ENCODE measurements around the gene STUB1. TPM values are rescaled to one million over a fixed set of nuclear protein-coding genes. Genes with fewer than 3 reads are reported as not detected.

The STUB1 gene
- total RNA-seq, 4 donors from 2014 or later: 152 to 213 (median 186) TPM

DNA sequence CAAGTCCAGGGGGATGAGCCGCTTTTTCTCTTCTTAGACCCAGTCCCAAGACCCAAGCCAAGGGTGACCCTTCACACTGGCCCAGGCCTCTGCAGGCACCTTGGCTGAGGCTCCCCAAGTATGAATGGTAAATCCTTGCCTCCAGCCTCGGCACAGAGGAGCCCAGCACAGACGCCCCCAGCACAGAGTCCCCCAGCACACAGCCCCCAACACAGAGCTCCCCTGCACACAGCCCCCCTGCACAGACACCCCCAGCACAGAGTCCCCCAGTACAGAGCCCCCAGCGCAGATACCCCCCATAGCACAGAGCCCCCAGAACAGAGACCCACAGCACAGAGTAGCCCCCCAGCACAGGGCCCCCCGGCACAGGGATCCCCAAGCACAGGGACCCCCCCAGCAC, 39.6 kb upstream of the STUB1 start:
- Histone ChIP-seq H3K9me3 (no peaks in the 10 kb centered on the region), H3K27me3 (no peaks in the 10 kb centered on the region), H3K4me3 (peak overlapping the region in 1 of 4 donors; percentile 71), H3K27ac (peak overlapping the region in 2 of 4 donors; percentile 85 to 86), H3K4me1 (peaks cover 0 to 46% (median 21%) of the 10 kb centered on the region in 4 donors), H3K36me3 (no peaks in the 10 kb centered on the region)
- 87 to 96% methylated on average over 2 to 4 of the region's 5 CpGs for WGBS, 2 donors
- no peak for DNase-seq (ENCODE audit: low spot score in 2 of 2)
- TF ChIP-seq POLR2A (IDR thresholded peaks at IDR 0.05): no peak
- TF ChIP-seq EP300 (IDR thresholded peaks at IDR 0.05): no peak
- TF ChIP-seq, protein P1, sequence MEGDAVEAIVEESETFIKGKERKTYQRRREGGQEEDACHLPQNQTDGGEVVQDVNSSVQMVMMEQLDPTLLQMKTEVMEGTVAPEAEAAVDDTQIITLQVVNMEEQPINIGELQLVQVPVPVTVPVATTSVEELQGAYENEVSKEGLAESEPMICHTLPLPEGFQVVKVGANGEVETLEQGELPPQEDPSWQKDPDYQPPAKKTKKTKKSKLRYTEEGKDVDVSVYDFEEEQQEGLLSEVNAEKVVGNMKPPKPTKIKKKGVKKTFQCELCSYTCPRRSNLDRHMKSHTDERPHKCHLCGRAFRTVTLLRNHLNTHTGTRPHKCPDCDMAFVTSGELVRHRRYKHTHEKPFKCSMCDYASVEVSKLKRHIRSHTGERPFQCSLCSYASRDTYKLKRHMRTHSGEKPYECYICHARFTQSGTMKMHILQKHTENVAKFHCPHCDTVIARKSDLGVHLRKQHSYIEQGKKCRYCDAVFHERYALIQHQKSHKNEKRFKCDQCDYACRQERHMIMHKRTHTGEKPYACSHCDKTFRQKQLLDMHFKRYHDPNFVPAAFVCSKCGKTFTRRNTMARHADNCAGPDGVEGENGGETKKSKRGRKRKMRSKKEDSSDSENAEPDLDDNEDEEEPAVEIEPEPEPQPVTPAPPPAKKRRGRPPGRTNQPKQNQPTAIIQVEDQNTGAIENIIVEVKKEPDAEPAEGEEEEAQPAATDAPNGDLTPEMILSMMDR (IDR thresholded peaks at IDR 0.05): no peak

DNA sequence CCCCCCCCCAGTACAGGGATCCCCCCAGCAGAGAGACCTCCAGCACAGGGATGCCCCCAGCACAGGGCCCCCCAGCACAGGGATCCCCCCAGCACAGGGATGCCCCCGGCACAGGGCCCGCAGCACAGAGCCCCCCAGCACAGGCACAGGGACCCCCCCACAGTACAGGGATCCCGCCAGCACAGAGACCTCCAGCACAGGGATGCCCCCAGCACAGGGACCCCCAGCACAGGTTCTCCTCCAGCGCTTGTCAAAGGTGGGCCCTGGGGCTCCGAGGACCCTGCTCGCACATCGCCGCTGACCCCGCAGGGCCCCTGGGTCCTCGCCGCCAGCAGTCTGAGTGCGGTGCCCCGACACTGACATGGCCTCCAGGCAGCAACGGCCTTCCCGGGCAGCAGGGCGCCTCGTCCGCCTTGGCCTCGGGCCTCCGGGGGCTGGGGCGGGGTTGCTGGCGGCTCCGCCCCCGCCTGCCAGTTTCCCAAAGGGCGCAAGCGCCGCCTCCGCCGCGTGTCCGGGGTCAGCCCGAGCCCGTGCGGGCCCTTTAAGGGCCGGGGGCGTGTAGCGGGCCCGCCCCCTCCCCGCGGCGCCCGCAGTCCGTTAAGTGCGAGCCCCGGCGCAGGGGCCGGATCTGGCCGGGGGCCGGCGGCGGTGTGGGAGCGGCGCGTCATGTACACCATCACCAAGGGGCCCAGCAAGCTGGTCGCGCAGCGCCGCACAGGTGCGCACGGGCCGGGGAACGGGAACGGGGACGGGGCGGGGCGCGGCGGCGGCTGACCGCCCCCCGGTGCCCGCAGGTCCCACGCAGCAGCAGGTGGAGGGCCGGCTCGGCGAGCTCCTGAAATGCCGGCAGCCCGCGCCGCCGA, 38.7 kb upstream of the STUB1 start, which contains the start of gene MCRIP2:
Gene MCRIP2 (plus strand): TSS at position 503 of the 863 bp plus-strand sequence. CDS start 164 bp downstream, at position 667.
- peak in 1 of 2 donors; percentile 36 for TF ChIP-seq POLR2A (IDR thresholded peaks at IDR 0.05)
- TF ChIP-seq EP300 (IDR thresholded peaks at IDR 0.05): peak in 1 of 2 donors; percentile 41
- TF ChIP-seq, protein P1 (IDR thresholded peaks at IDR 0.05): peak in 1 of 5 experiments; percentile 4
- peak; percentile 59 to 70 for DNase-seq (ENCODE audit: low spot score in 2 of 2)
- no peaks in the 10 kb centered on the region for H3K9me3 ChIP-seq
- peaks cover 0 to 2% (median 0%) of the 10 kb centered on the region in 3 donors for H3K36me3 ChIP-seq
- peak within 1 kb of the TSS; percentile 77 to 87 (median 86) for H3K27ac ChIP-seq
- peaks cover 0 to 52% (median 25%) of the 10 kb centered on the region in 4 donors for H3K4me1 ChIP-seq
- peak within 1 kb of the TSS; percentile 58 to 91 (median 80) for H3K4me3 ChIP-seq
- no peaks in the 10 kb centered on the region for H3K27me3 ChIP-seq
- WGBS, 2 donors: 1 to 2% methylated on average over 8 to 37 of the region's 81 CpGs

DNA sequence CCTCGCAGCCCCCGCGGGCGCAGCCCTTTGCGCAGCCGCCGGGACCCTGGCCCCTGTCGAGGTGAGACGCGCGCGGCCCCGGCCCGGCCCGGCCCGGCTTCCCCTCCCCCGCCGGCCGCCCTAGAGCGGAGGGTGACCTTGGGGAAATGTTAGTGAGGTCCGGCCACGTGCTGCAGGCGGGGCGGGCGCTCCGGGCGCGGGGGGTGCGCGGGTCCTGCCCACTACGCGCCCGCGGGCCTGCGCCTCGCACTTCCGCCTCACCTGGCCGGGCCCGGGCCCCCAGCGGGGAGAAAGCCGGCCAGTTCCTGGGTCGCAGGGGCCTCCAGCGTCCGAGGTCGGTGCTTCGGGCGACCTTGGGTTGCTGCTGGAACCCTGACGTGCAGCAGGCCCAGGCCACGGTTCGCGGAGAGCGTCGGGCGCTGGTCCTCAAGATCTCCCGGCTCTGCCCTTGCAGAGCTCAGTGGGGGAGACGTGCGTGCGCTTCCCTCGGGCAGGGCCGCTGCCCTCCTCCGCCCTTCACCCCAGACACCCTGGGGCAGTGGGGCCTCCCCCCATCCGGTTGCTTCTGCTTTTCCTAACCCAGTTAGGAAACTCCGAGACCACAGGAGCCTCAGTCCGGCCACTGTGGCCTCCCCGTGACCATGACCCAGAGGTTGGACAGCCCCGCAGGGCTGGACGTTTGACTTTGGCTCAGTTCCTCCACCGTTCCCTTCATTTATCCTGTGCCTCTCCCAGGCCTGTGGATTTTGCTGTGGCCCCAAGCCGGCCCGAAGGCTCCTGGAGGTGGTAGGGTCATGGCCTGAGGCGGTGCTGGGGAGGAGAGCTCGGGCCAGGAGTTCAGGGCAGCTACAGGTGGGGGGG, 37.8 kb upstream of the STUB1 start:
- H3K4me3 ChIP-seq: peak overlapping the region; percentile 58 to 91 (median 80)
- H3K9me3 ChIP-seq: no peaks in the 10 kb centered on the region
- 12 to 21% methylated on average over 16 to 19 of the region's 72 CpGs for WGBS, 2 donors
- DNase-seq (ENCODE audit: low spot score in 2 of 2): no peak
- H3K36me3 ChIP-seq: peaks cover 0 to 6% (median 0%) of the 10 kb centered on the region in 3 donors
- H3K4me1 ChIP-seq: peaks cover 0 to 58% (median 28%) of the 10 kb centered on the region in 4 donors
- H3K27ac ChIP-seq: peak overlapping the region; percentile 77 to 86 (median 82)
- TF ChIP-seq, protein P1 (IDR thresholded peaks at IDR 0.05): no peak
- TF ChIP-seq EP300 (IDR thresholded peaks at IDR 0.05) (no peak), POLR2A (IDR thresholded peaks at IDR 0.05) (no peak)
- H3K27me3 ChIP-seq: no peaks in the 10 kb centered on the region

DNA sequence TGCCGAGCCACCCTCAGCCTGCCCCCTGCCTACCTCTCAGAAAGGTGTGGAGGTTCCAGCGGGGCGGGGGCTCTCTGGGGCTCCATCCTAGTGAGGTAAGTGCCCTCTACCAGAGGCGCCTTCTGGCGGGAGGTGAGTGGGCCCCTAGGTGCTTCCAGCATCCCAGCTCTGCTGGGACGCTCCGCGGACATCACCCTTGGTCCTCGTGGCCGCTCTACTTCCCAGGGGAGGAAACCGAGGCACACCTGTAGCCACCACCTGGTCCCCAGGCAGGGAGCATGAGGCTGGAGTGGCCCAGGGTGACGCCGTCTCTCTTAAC, 37.2 kb upstream of the STUB1 start:
- H3K27ac ChIP-seq: peak overlapping the region in 3 of 4 donors; percentile 80 to 86 (median 85)
- no peak for TF ChIP-seq POLR2A (IDR thresholded peaks at IDR 0.05)
- TF ChIP-seq, protein P1 (IDR thresholded peaks at IDR 0.05): no peak
- no peak for TF ChIP-seq EP300 (IDR thresholded peaks at IDR 0.05)
- H3K27me3 ChIP-seq: no peaks in the 10 kb centered on the region
- no peak for DNase-seq (ENCODE audit: low spot score in 2 of 2)
- H3K36me3 ChIP-seq: peaks cover 0 to 6% (median 0%) of the 10 kb centered on the region in 3 donors
- H3K4me1 ChIP-seq: peaks cover 0 to 58% (median 24%) of the 10 kb centered on the region in 4 donors
- peak overlapping the region in 3 of 4 donors; percentile 58 to 89 (median 71) for H3K4me3 ChIP-seq
- 85 to 88% methylated on average over 4 to 10 of the region's 13 CpGs for WGBS, 2 donors
- H3K9me3 ChIP-seq: no peaks in the 10 kb centered on the region

All from tibial nerve (tissue), 4 donors.